ENCODE data around the gene TREM2.

The TREM2 gene

DNA sequence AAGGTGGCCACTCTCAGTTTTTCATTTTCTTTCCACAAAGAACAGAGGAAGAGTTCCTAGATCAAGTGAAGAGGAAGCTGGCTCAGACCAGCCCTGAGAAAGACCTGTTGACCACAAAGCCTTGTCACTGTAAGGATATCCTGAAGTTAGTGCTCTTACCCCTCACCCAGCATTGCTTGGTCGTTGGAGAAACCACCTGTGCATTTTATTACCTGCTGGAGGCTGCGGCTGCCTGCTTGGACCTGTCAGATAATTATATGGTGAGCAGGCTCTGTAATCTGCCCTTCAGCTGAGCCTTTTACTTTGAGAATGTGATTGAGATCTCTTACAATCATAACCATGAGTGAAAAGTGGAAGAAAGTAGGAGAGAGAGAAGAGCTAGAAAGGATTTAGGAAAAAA lies 30.7 kb downstream of the TREM2 start:
- TF ChIP-seq, protein P1, sequence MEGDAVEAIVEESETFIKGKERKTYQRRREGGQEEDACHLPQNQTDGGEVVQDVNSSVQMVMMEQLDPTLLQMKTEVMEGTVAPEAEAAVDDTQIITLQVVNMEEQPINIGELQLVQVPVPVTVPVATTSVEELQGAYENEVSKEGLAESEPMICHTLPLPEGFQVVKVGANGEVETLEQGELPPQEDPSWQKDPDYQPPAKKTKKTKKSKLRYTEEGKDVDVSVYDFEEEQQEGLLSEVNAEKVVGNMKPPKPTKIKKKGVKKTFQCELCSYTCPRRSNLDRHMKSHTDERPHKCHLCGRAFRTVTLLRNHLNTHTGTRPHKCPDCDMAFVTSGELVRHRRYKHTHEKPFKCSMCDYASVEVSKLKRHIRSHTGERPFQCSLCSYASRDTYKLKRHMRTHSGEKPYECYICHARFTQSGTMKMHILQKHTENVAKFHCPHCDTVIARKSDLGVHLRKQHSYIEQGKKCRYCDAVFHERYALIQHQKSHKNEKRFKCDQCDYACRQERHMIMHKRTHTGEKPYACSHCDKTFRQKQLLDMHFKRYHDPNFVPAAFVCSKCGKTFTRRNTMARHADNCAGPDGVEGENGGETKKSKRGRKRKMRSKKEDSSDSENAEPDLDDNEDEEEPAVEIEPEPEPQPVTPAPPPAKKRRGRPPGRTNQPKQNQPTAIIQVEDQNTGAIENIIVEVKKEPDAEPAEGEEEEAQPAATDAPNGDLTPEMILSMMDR (IDR thresholded peaks at IDR 0.05), result no peak
- no peak overlapping the region for H3K27ac ChIP-seq

DNA sequence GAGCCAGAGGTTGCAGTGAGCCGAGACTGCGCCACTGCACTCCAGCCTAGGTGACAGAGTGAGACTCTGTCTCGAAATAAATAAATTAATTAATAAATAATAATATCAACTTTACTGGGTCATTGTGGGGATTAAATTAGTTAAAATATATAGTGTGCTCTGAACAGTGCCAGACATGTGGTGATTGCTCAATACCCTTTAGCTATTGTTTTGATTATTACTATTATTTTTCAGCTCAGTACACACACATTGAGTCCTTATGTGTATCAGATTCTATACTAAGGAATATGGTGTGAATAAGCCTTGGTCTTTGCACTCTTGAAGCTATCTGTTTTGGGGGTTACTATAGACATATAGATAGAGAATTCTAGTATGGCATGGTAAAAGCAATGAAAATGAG lies 37.6 kb downstream of the TREM2 start:
- no peaks in the 10 kb centered on the region for H3K9me3 ChIP-seq (ENCODE audit: control insufficient read depth, low read length)
- H3K36me3 ChIP-seq (ENCODE audit: control insufficient read depth, insufficient read depth, low read length), result no peaks in the 10 kb centered on the region
- H3K79me2 ChIP-seq, result no peaks in the 10 kb centered on the region
- no peak overlapping the region for H3K9ac ChIP-seq
- H3K27ac ChIP-seq, result no peak overlapping the region
- no peak overlapping the region for H3K4me3 ChIP-seq (ENCODE audit: low read depth, low read length)
- no peak overlapping the region for H2AFZ ChIP-seq
- no peaks in the 10 kb centered on the region for H3K4me1 ChIP-seq
- no peak overlapping the region for H3K4me2 ChIP-seq (ENCODE audit: low read length)
- TF ChIP-seq, protein P1 (IDR thresholded peaks at IDR 0.05), result no peak
- no peaks in the 10 kb centered on the region for H3K27me3 ChIP-seq (ENCODE audit: control insufficient read depth, insufficient read depth, low read length)

More for the DNA sequence above, 30.7 kb downstream of the TREM2 start:
- H3K36me3 ChIP-seq (ENCODE audit: control insufficient read depth, insufficient read depth, low read length), result no peaks in the 10 kb centered on the region
- H3K79me2 ChIP-seq, result no peaks in the 10 kb centered on the region
- H3K9ac ChIP-seq, result no peak overlapping the region
- no peaks in the 10 kb centered on the region for H3K9me3 ChIP-seq (ENCODE audit: control insufficient read depth, low read length)
- no peak overlapping the region for H3K4me3 ChIP-seq (ENCODE audit: low read depth, low read length)
- no peaks in the 10 kb centered on the region for H3K4me1 ChIP-seq
- H3K4me2 ChIP-seq (ENCODE audit: low read length), result no peak overlapping the region
- no peaks in the 10 kb centered on the region for H3K27me3 ChIP-seq (ENCODE audit: control insufficient read depth, insufficient read depth, low read length)
- no peak overlapping the region for H2AFZ ChIP-seq

DNA sequence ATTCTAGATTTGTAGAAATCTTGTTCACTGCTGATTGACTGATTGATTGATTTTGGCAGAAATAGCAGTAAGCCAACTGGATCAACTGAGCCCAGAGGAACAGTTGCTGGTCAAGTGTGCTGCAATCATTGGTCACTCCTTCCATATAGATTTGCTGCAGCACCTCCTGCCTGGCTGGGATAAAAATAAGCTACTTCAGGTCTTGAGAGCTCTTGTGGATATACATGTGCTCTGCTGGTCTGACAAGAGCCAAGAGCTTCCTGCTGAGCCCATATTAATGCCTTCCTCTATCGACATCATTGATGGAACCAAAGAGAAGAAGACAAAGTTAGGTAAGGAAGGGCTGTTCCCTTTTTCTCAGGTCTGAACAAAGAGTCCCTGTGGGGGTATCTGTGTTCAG lies 40.0 kb downstream of the TREM2 start:
- Histone ChIP-seq H3K9me3 (ENCODE audit: control insufficient read depth, low read length) (no peaks in the 10 kb centered on the region), H2AFZ (no peak overlapping the region), H3K9ac (no peak overlapping the region), H3K4me3 (ENCODE audit: low read depth, low read length) (no peak overlapping the region), H3K4me1 (no peaks in the 10 kb centered on the region), H3K27me3 (ENCODE audit: control insufficient read depth, insufficient read depth, low read length) (no peaks in the 10 kb centered on the region), H3K36me3 (ENCODE audit: control insufficient read depth, insufficient read depth, low read length) (no peaks in the 10 kb centered on the region), H3K27ac (no peak overlapping the region), H3K79me2 (no peaks in the 10 kb centered on the region), H3K4me2 (ENCODE audit: low read length) (no peak overlapping the region)
- TF ChIP-seq, protein P1 (IDR thresholded peaks at IDR 0.05), result no peak

DNA sequence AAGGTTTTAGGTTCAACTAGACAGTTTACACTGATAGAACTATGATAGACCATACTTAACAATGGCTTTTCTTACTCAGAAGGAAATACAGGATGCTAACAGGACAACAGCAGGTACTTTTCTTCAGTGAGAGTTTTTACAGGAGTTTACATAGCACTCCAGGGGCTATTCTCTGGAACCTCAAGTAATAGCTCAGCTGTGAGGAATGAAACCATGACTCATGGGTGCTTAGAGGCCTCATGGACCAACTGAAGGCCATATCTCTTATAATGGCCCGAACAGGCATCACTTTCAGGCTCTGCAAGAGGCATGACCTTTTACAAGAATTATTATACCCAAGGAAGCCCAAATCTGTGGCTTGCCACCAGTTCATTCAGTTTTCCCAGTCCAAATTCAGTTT lies 40.5 kb downstream of the TREM2 start:
- no peak overlapping the region for H3K4me3 ChIP-seq (ENCODE audit: low read depth, low read length)
- no peaks in the 10 kb centered on the region for H3K9me3 ChIP-seq (ENCODE audit: control insufficient read depth, low read length)
- H2AFZ ChIP-seq, result no peak overlapping the region
- TF ChIP-seq, protein P1 (IDR thresholded peaks at IDR 0.05), result no peak
- no peaks in the 10 kb centered on the region for H3K27me3 ChIP-seq (ENCODE audit: control insufficient read depth, insufficient read depth, low read length)
- no peaks in the 10 kb centered on the region for H3K36me3 ChIP-seq (ENCODE audit: control insufficient read depth, insufficient read depth, low read length)
- H3K4me2 ChIP-seq (ENCODE audit: low read length), result no peak overlapping the region
- H3K9ac ChIP-seq, result no peak overlapping the region
- H3K79me2 ChIP-seq, result no peaks in the 10 kb centered on the region
- no peak overlapping the region for H3K27ac ChIP-seq
- H3K4me1 ChIP-seq, result no peaks in the 10 kb centered on the region

DNA sequence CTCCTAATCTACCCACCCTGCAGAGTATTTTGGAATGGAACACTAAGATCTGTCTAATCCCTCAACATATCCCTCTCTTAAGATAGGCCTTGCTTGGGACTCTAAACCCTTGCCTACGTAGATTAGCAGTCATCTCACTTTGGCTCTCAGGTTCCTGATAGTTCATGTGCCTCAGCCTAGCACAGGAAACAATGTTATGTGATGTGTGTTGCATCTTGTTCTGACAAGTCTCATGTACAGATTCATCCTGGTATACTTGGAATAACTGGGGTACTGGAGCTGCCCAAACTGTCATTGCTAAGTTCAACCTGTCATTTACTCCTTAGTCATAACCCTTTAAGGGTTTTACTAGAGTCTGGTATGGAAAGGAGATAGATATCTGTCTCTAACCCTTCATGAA lies 42.9 kb downstream of the TREM2 start:
- Histone ChIP-seq H2AFZ (no peak overlapping the region), H3K4me2 (ENCODE audit: low read length) (no peak overlapping the region)

More for the DNA sequence above, 42.9 kb downstream of the TREM2 start:
- TF ChIP-seq, protein P1 (IDR thresholded peaks at IDR 0.05), result no peak
- no peaks in the 10 kb centered on the region for H3K27me3 ChIP-seq (ENCODE audit: control insufficient read depth, insufficient read depth, low read length)
- no peak overlapping the region for H3K9ac ChIP-seq
- no peaks in the 10 kb centered on the region for H3K9me3 ChIP-seq (ENCODE audit: control insufficient read depth, low read length)
- H3K4me3 ChIP-seq (ENCODE audit: low read depth, low read length), result no peak overlapping the region
- H3K36me3 ChIP-seq (ENCODE audit: control insufficient read depth, insufficient read depth, low read length), result no peaks in the 10 kb centered on the region
- no peaks in the 10 kb centered on the region for H3K4me1 ChIP-seq
- H3K27ac ChIP-seq, result no peak overlapping the region
- H3K79me2 ChIP-seq, result no peaks in the 10 kb centered on the region
